Colonic mucosa (tissue), 4 donors: ENCODE data around the gene GID8. TPM values are rescaled to one million over a fixed set of nuclear protein-coding genes. Genes with fewer than 3 reads are reported as not detected.
A peak's percentile ranks its signal among the peaks of the same experiment; 100 is the strongest.

Experiments used
- DNase-seq: peaks from one replicate; pipeline ENCODE4 v3.0.0-alpha.2; 2020
- H3K27ac ChIP-seq: fragments of 200-600 bp; one replicate; pipeline ENCODE4 v1.8.0; 2021
- H3K27me3 ChIP-seq: fragments of 200-600 bp; one replicate; pipeline ENCODE4 v1.8.0; 2021
- H3K36me3 ChIP-seq: fragments of 200-600 bp; one replicate; pipeline ENCODE4 v1.8.0; 2021
- H3K4me1 ChIP-seq: fragments of 200-600 bp; one replicate; pipeline ENCODE4 v1.8.0; 2021; ENCODE audit warnings: mild to moderate bottlenecking
- H3K4me3 ChIP-seq: fragments of 200-600 bp; one replicate; pipeline ENCODE4 v1.8.0; 2021
- H3K9ac ChIP-seq, 2 donors: one replicate each; pipeline ENCODE4 v1.7.0; 2013; ENCODE audit warnings: control low read depth in 2 of 2, low read depth in 2 of 2, low read length in 2 of 2
- H3K9me3 ChIP-seq: fragments of 200-600 bp; one replicate; pipeline ENCODE4 v1.8.0; 2021
- CTCF ChIP-seq: fragments of 200-600 bp; IDR thresholded peaks from one replicate; pipeline ENCODE4 v1.8.0; 2022; ENCODE audit warnings: antibody characterized with exemption, mild to moderate bottlenecking
- intact Hi-C: fragments of 100-400 bp; cut with DNase I; formaldehyde crosslinking; loops from one replicate; pipeline ENCODE4 v1.14.1; 2022
- total RNA-seq, 2 donors: library from RNA; stranded (reverse); fragmentation: NEBNext Ultra II Directional in 1 of 2; extraction: Animal tissue kit (Norgen Biotek cat#: 25700) in 1 of 2; gene quantifications; one replicate each; pipeline ENCODE4 v1.2.1, GENCODE V29; 2021
- donor health status: healthy.
- donor health status: DM: no; HTN: no; CAD: no.
- donor health status: DM: no; HTN: no; CAD: no.

The GID8 gene
- total RNA-seq, 2 donors from 2014 or later = 37.3 to 40.4 TPM

DNA sequence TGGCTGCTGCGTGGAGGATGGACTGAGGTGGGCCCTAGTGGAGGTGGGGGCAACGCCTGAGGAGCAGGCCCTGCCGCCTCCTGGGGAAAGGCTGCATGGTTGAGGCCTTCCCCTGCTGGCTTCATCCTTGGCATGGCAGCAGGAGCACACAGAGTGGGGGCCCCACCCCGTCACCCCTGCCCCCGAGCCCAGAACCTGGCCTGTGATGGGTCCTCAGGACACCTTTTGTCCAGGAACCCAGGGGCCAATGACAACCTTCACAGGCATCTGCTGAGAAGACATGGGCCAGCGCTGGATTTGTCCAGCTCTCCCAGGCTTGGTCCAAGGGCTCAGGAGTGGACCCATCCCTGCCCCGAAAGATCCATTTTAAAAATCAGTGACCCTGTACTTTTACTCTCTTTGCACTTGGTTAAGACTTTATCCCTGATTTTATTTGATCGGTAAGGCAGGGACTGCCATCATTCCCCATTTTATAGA, 14.0 kb downstream of the GID8 start:
- H3K9ac ChIP-seq = peak overlapping the region; percentile 6 to 37
- intact Hi-C loops = no loop called here
- no peaks in the 10 kb centered on the region for H3K27me3 ChIP-seq
- H3K4me1 ChIP-seq = peaks cover 23% of the 10 kb centered on the region
- peak overlapping the region; percentile 87 for H3K27ac ChIP-seq
- no peaks in the 10 kb centered on the region for H3K9me3 ChIP-seq
- H3K4me3 ChIP-seq = peak overlapping the region; percentile 35
- DNase-seq = no peak
- no peaks in the 10 kb centered on the region for H3K36me3 ChIP-seq
- no peak for TF ChIP-seq CTCF

DNA sequence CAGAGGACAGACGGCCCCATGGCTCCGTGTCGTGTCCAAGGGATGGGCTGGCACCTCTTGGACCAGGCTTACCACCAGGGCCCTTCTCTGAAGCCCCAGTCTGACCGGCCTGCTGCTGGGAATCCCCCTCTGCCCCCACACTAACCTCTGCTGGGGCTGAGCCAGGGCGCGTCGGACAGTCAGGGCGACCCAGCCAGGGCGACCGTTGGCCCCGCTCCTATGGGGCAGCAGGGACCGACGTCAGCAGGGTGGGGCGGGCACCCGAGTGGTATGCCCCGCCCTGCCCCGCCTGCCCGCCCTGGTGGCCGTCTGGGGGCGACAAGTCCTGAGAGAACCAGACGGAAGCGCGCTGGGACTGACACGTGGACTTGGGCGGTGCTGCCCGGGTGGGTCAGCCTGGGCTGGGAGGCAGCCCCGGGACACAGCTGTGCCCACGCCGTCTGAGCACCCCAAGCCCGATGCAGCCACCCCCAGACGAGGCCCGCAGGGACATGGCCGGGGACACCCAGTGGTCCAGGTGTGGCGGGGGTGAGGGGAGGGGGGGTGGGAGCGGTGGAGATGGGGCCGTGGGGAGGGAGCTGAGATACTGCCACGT, 14.5 kb downstream of the GID8 start, which contains the start of gene SLC17A9:
Gene SLC17A9, plus strand, starts transcription at position 337 of the 595 bp plus-strand sequence. Its CDS starts 122 bp downstream, at position 459.
- no peaks in the 10 kb centered on the region for H3K36me3 ChIP-seq
- H3K9me3 ChIP-seq = no peaks in the 10 kb centered on the region
- H3K27ac ChIP-seq = peak within 1 kb of the TSS; percentile 87
- H3K4me1 ChIP-seq = peaks cover 23% of the 10 kb centered on the region
- H3K9ac ChIP-seq = peak within 1 kb of the TSS; percentile 66 to 87
- H3K4me3 ChIP-seq = peak within 1 kb of the TSS; percentile 35
- TF ChIP-seq CTCF = no peak
- intact Hi-C loops = no loop called here
- no peaks in the 10 kb centered on the region for H3K27me3 ChIP-seq
- DNase-seq = peak; percentile 95

DNA sequence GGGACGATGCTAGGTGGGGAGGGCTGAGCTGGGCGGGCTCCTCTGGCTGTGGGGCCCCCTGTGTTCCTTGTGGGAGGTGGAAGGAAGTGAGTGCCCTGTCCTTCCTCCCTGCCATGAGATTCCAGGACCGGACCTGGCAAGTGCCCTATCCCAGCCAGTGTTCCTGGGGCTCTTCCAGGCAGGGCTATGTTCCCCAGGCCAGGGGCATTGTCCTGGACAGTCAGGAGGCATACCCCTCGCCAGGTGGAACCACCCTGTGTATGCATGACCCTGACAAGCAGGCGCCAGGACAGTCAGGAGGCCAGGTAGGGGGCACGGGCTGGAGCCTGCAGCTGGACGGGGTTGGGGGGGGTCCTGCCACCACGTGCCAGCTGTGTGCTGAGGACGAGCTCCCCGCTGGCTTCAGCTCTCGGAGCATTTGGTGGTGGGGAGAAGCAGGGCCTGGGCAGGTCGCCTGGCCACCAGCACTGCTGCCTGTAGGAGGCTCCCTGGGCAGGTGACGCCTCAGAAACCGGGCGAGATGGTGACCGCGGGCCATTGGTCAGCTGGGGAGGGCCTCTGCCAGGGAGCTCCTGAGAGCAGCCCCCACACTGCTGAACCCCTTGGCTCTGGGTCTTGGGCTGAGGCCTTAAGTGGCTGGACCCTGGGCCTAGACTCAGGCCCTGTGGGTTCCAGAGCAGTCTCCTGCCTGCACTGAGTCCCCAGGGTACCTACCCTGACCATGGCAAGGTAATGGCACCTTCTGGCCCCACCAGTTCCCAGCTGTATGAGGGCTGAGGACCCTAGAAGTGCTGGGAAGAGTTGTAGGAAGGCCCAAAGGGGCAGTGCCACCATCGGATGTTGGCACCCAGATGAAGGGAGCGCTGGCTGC, 15.3 kb downstream of the GID8 start:
- peaks cover 23% of the 10 kb centered on the region for H3K4me1 ChIP-seq
- H3K4me3 ChIP-seq = peak overlapping the region; percentile 35
- no peaks in the 10 kb centered on the region for H3K36me3 ChIP-seq
- no peaks in the 10 kb centered on the region for H3K9me3 ChIP-seq
- TF ChIP-seq CTCF = no peak
- H3K27ac ChIP-seq = peak overlapping the region; percentile 87
- peak; percentile 38 for DNase-seq
- intact Hi-C loops = no loop called here
- H3K27me3 ChIP-seq = no peaks in the 10 kb centered on the region
- peak overlapping the region; percentile 66 to 87 for H3K9ac ChIP-seq

- intact Hi-C loops = no loop called here
Measured at GRCh38 chr20:62953839-62954703, 16.1 kb downstream of the GID8 start.

More at GRCh38 chr20:62953839-62954703, 16.1 kb downstream of the GID8 start:
- H3K4me1 ChIP-seq = peaks cover 23% of the 10 kb centered on the region
- no peaks in the 10 kb centered on the region for H3K9me3 ChIP-seq
- H3K36me3 ChIP-seq = no peaks in the 10 kb centered on the region
- H3K9ac ChIP-seq = peak overlapping the region; percentile 66 to 87
- peak; percentile 83 for DNase-seq
- H3K27ac ChIP-seq = peak overlapping the region; percentile 87
- no peaks in the 10 kb centered on the region for H3K27me3 ChIP-seq
- TF ChIP-seq CTCF = no peak
- peak overlapping the region; percentile 35 for H3K4me3 ChIP-seq
